HG02885 (cell line): Measurements from ENCODE around the gene FICD.
"Not testable (repeated sequence)": the region's sequence is repeated elsewhere in the genome, so short reads cannot be mapped to it uniquely, and the experiment has no call there.

Experiments used
- ATAC-seq: cut with Tn5 transposase; IDR thresholded peaks from one replicate; pipeline ENCODE4 v1.9.1; 2021; ENCODE audit warnings: mild to moderate bottlenecking; ENCODE audit not compliant: unreplicated experiment, poor library complexity

The FICD gene

DNA sequence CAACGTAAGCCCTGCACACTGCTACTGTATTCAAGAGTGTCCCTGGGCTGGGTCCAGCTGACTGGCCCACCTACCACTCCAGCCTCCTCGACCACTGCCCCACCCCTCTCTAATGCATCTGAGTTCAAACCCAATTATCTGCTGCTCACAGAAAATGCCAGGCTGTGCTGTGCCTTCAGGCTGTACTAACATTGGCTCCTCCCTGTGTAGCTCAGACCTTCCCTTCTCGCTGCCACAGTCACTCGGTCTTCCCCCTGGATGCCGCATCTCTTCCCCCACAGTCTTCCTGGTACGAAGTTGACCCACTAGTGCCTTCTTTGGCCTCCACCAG lies 12.1 kb downstream of the FICD start:
- no peak for ATAC-seq

DNA sequence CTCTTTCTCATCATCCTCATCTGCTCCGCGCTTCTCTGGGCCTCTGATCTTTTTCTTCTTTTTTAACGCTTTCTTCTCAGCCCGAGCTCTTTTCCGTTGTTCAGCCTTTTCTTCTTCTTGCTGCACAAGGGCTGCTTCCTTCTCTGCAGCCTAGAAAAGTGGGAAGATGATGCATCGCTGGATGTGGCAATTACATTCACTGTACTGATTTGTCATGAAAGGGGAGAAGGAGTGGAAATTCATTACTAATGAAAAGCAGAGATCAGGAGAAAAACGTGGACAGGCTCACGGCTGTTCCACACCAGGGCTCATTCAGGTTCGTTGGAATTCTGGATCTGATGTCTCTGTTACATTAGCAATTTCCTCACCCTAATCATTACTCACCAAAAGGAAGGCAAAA lies 15.1 kb downstream of the FICD start:
- no peak for ATAC-seq

DNA sequence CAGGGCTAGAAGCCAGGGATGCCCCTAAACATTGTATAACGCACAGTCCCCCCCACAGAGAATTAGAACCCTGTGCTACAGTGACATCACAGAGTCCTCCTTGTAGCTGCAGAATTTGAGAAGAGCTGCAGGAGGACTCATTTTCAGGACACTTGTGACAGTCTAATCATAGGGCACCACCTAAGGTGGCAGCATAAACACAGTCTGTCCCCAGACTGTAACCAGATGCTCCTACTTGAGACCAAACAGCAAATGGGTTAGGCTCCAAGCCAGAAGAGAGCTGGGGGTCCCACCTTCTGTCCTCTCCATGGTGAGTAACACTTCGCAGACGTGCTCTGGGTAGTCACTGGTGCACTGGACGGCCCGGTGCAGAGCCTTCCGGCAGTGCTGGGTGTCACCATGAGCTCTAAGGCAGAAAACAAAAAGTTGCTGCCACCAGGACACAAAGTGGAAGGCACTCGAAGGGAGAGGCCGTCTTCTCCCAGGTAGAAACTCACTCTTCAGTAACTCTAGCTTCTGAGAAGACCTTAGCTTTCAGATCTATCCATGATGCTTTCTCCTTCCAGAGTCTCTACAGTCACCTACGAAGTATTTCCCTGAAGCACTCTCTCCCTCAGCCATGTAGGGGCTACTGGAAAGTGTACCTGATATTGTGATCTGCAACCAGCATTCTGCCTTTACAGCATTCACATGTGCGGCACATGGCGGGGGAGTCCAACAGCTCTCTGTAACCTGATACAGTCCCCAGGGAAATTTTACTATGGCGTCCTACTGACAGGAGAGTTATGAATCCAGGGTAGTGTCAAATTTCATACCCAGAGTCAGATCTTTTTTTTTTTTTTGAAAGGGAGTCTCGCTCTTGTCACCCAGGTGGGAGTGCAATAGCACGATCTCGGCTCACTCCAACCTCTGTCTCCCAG lies 17.1 kb downstream of the FICD start:
- ATAC-seq, result no peak

DNA sequence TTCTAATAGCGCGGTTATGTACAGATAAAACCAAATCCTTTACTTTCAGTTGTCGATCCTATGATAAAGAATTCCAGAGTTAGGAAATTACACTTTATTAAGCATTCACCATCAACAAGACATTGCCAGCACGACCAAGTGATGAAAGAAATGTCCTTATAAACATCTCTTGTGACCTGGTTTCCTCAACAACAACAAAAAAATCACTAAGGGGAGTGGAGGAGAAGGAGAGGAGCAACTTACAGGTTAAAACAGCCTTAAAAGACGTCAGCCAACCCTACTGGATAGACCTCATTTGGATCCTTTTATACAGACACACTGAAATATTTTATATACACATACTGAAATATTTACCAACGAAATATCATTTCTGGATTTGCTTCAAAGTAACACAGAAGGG lies 23.1 kb downstream of the FICD start:
- ATAC-seq, result no peak

DNA sequence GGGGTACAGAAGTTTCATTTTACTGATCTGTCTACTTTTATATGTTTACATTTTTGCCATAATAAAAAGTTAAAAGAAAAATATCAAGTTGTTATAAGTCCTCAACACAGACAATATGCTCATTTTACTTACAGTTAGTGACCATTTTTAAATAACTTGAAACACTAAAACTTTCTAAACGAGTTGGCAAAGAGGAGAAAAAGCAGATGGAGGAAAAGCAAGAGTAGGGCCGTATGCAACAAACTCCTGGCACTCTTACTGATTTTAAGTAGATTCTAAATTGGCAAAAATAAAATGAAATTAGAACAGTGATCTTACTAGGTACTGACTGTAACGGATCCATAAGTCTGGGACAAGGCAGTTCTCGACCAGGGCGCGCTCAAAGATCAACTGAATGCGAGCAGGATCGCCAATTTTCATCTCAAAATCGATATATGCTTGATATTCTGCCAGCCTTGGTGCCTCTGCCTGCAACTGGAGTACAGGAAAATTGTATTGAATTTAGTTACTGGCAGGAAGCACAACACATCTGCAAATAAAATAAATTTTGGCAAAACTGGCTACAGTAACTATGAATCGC lies 23.6 kb downstream of the FICD start:
- no peak for ATAC-seq

DNA sequence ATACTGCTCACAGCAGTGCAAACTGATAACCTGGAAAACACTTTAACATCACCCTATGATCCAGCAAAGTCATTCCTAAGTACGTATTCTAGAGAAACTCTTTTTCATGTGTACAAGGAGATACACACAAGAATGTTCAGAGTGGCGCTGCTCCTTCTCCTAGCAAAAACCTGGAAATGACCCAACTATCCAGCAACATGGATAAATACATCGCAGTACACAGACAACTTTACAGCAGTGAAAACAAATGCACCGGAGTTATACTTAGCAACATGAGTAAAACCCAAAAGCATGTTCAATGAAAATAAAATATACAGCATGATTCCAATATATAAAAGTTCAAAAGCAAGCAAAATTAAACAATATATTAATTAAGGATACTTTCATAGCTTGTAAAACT lies 27.2 kb downstream of the FICD start:
- ATAC-seq, result no peak

DNA sequence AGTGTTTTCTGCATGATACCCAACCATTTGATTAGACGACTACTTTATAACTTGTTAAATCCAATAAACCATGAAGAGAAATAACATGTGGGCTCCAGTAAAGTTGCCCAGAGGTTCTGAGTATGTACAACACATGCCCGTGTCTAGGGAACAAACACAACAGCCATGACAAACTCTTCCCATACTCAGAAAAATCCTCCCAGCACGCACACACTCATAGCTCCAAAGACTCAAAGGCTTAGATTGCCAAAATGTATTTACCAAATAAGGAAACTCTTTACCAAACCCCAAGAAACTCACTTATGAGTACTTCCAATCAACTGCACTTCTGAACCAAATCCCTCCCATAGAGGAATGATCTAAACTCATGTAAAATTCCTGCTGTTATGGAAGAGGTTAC lies 28.6 kb downstream of the FICD start:
- no peak for ATAC-seq

DNA sequence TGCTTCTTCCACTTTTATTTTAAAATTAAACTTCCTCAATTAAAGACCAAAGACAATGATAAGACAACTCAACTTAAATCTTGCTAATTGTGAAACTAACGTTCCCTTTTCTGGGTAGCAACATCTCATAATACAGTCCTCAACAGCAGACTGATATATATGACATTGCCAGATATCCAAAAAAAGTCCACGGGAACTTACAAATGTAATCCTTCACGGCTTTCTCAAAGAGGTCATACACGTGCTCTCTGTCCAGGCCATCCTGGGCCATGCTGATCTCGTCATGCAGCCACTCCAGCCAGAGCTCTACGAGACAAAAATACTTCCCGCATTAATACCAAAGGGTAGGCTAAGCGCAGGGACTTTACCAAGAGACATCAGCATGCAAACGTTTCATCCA lies 32.6 kb downstream of the FICD start:
- no peak for ATAC-seq

DNA sequence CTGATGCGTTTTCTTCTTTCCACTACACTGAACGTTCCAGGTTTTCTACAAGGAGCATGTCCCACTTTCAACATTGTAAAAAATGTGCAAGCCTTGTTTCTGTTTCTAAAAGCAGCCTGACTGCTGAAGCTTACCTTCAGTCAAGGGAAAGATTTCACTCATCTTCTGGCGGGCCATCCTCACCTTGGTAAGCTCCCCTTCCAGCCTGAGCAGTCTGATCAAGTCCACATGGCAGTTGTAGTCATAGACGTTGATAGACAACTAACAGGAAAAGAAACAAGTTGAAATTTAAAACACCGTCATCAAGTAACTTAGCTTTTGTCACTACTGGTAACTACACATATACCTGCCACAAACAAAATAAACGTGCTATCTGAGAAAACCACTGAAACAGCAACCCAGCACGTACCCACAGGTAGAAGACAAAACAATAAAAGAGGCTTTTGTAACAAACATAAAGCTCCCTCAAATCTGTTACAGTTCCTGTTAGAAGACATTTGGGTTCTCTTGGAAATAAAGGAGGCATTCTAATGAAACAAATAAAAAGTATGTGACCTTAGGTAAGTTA lies 34.0 kb downstream of the FICD start:
- ATAC-seq, result peak; percentile 51

DNA sequence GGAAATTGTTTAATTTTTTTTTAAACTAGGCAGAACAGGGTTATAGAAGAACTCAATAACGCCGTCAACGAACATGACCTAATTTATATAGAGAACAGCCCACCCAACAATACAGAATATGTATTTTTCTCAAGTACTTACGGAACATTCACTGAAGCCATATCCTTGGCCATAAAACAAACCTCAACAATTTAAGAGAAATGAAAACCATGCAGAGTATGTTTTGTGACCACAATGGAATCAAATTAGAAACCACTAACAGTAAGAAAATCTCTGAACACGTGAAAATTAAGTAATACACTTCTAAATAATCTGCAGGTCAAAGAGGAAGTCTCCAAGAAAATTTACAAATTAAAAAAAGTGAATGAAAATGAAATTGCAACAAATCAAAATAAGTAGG lies 36.5 kb downstream of the FICD start:
- ATAC-seq, result no peak

DNA sequence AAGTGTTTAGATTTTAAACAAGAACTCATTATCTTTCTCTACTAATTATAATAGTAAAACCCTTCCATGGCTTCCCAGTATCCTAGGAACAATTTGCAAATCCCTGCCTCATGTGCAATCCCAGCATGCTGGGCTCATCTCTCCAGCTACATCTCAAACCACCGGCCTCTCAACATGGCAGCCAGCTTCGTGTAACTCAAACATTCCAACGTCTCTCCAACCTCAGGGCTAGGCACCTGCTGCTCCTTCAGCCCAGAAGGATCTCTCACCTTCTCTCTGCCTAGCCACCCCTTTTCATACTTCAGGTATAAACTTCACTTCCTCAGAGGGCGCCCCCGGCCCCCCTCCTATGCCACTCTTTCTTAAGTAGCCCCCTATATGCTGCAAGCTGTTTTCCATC lies 38.7 kb downstream of the FICD start:
- no peak for ATAC-seq

DNA sequence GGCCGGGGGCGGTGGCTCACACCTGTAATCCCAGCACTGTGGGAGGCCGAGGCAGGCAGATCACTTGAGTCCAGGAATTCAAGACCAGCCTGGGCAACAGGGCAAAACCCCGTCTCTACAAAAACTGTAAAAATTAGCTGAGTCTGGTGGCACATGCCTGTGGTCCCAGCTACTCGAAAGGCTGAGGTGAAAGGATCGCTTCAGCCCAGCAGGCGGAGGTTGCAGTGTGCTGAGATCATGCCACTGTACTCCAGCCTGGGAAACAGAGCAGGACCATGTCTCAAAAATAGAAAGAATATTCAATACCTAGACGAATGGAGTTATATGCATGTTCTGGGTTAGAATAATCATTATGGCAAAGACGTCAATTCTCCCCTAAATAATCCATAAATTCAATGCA lies 40.3 kb downstream of the FICD start:
- not testable (repeated sequence) for ATAC-seq

DNA sequence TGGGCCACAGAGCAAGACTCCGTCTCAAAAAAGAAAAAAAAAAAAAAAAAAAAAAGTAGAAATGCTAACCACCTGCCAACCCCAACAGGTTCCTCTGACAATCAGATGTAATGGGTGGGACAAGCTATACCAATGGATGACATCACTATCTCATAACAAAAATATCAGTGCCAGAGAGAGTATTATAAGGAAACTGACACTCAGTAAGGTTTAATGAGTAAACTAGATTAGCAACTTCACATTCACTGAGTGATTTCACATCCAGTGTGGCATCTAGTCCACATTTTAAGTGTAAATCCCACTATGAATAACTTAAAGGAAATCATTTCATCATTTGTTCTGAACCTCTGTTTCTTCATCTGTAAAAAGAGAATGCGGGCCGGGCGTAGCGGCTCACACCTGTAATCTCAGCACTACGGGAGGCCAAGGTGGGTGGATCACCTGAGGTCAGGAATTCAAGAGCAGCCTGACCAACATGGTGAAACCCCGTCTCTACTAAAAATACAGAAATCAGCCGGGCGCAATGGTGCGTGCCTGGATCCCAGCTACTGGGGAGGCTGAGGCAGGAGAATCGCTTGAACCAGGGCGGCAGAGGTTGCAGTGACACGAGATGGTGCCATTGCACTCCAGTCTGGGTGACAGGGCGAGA lies 44.1 kb downstream of the FICD start:
- no peak for ATAC-seq

DNA sequence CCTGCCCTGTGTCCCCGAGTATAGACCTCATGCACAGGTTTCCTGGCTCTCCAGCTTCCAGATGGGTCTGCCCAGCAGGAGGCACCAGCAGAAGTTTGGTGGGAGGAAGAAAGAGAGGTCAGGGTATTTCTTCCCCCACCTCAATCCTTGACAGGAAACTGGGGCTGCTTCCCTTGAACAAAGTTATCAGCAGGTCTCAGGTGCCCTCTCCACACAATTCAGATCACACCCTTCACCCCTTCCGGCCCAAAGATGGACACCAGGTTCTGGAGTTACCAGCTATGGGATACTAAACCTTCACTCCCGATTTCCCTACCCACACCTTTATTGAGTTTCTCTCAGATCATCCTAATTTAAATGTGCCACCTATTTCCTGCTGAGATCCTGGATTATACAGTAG lies 44.7 kb downstream of the FICD start:
- no peak for ATAC-seq

DNA sequence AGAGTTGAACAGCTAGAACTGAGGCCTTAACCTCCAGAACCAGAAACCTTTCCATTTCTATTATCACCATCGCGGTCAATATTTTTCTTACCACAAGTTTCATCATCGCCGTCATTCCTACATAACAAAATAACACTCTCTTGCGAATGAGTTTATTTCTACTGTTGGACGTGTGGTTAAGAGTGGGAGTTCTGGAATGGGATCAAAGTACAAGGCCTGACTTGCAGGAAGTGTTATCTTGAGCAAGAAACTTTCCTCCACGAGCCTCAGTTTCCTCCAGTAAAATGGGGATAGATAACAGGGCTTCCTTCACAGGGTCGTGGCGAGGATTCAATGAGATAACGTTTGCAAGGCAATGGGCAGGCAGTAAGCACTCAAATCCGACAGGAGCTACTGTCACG lies 45.2 kb downstream of the FICD start:
- ATAC-seq, result no peak

DNA sequence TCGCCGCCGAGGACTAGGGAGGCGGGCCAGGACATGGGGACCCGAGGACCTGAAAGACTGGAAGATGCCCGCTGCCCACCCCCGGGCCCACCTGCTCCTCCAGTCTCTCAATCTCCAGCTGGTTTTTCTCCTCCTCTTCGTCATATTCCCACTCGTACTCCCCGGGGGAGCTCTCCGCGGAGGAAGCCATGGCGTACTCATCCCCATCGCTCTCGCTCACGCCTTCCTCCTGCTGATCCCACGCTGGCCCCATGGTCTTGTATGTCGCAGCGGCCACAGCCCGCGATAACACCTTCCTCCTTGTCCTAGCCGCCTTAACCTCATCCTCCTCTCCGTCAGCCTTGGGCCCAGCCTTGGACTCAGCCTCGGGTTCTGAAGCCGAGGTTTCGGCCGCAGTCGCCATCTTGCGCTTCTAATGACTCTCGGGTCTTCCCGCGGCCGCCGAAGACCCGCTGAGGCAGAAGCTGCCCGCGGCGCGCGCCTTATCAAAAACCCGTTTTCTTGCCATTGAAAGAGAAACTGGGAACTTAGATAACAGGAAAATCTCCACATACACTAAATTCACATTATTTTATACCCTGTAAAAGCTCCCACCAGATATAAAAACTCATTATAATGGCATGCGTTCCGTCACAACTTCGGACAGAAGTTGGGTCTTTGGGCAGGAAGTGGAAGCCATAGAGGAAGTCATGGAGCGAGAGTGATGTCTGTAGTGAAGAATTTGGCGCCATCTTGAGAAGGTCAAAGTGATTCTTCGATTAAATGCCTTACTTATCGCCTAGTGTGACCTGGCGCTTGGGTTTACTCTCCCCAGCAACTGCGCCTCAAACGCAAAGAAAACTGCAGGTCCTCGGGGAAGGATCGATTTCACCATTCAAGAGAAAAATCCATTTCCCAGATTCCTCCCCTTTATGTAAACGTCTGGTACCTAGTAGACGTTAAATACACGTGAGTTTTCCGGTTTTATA lies 46.0 kb downstream of the FICD start, which contains the start of gene SART3:
TSS of gene SART3 (minus strand) at position 422 of the 968 bp plus-strand sequence. CDS start at position 403, 19 bp downstream.
- peak; percentile 38 for ATAC-seq

DNA sequence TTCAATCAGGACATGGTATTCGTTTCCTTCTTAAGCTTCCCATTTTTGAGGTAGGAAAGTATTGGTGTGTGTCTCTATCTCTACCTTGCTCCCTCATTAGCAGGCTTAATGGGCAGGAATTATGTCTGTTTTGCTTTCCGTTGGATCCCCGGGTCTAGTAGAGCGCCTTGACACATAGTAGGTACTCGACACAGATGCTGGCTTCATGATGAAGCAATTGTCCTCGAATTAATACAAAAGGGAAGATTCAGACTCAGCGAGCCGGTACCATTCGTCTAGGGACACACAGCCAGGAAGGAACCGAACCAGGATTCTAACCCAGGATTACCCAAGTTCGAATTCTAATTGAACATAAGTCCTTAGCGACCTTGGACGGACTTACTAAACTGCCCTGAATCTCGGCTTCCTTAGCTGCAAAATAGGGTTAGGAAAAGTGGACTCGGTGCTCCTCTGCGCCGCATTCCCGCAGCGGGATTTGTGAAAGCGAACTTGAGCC lies 46.8 kb downstream of the FICD start:
- ATAC-seq, result peak; percentile 1

DNA sequence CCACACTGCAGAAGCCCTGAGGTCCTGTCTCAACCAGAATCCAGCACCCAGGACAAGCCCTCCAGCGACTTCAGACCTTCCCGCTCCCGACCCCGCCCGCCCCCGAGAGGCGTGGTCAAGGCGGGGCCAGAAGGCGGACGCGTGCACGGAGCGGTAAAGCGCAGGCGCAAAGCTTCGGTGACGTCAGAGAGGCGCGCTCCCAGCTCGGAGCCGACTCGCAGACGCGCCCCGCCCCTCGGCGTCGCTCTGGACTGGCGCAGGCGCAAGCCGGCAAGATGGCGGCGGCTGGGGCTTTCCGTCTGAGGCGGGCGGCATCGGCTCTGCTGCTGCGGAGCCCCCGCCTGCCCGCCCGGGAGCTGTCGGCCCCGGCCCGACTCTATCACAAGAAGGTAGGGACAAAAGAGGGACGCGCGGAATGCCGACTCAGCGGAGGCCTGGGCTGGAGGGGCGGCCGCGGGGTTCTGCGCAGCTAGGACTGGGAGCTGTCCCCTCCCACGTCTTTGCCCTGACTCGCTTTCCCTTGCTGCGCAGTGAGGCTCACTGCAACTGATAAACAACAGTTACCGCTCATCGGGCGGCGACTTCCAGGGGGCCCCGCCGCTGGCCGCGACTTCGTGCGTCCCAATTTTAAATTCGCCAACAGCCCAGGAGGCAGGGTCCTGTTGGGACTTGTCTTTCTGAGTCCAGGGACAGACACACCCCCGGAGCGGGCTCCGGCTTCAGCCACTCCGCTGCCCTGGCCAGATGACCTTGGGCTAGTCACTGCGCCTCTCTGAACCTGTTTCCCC lies 47.5 kb downstream of the FICD start, which contains the start of gene ISCU:
TSS of gene ISCU (plus strand) at position 249 of the 788 bp plus-strand sequence. CDS start at position 276, 27 bp downstream.
- ATAC-seq, result peak; percentile 70
